Neuron (in vitro differentiated cells): ENCODE results near the gene OR8J1.
"Not testable (repeated sequence)": the region's sequence is repeated elsewhere in the genome, so short reads cannot be mapped to it uniquely, and the experiment has no call there.

ENCODE experiments used
- H2AFZ ChIP-seq: one replicate; pipeline ENCODE4 v1.6.1; 2013; ENCODE audit warnings: low read depth, mild to moderate bottlenecking, inconsistent platforms, low read length, moderate library complexity
- H3K27me3 ChIP-seq: one replicate; pipeline ENCODE4 v1.6.1; 2013; ENCODE audit warnings: low read length; ENCODE audit not compliant: insufficient read depth
- H3K36me3 ChIP-seq: one replicate; pipeline ENCODE4 v1.6.1; 2013; ENCODE audit warnings: low read length; ENCODE audit not compliant: insufficient read depth
- H3K4me1 ChIP-seq: one replicate; pipeline ENCODE4 v1.6.1; 2013; ENCODE audit warnings: low read length; ENCODE audit not compliant: insufficient read depth
- H3K4me3 ChIP-seq: 2 replicates; pipeline ENCODE4 v1.5.1; 2013; ENCODE audit warnings: mild to moderate bottlenecking, low read length, moderate library complexity
- H3K9me3 ChIP-seq: one replicate; pipeline ENCODE4 v1.6.1; 2013; ENCODE audit warnings: low read length

Gene OR8J1, protein sequence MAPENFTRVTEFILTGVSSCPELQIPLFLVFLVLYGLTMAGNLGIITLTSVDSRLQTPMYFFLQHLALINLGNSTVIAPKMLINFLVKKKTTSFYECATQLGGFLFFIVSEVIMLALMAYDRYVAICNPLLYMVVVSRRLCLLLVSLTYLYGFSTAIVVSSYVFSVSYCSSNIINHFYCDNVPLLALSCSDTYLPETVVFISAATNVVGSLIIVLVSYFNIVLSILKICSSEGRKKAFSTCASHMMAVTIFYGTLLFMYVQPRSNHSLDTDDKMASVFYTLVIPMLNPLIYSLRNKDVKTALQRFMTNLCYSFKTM

DNA sequence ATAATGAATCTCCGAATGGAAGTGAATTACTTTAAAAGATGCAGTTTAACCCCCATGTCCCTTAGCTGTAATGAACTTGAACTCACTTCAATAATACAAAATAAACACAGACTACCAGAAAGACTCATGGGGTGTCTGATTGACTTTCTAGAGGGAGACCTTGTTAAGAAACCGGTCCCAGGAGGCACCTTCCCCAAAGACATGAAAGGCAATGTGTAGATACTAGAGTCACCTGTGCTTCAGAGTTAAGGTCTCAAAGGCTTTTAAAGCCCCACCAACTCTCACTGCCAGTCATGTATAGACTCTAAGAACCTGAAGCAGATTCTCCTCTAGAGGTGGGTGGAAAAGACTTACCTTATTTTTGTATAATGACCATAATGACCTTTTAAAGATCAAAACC is at the start of gene OR8J1:
TSS of gene OR8J1 (plus strand) at position 301 of the 400 bp plus-strand sequence. CDS start 5,956 bp downstream, outside the sequence.
- no peaks in the 10 kb centered on the region for H3K4me1 ChIP-seq
- no peaks in the 10 kb centered on the region for H3K9me3 ChIP-seq
- H2AFZ ChIP-seq = no peak within 1 kb of the TSS
- H3K4me3 ChIP-seq = no peak within 1 kb of the TSS
- no peaks in the 10 kb centered on the region for H3K27me3 ChIP-seq
- H3K36me3 ChIP-seq = no peaks in the 10 kb centered on the region

DNA sequence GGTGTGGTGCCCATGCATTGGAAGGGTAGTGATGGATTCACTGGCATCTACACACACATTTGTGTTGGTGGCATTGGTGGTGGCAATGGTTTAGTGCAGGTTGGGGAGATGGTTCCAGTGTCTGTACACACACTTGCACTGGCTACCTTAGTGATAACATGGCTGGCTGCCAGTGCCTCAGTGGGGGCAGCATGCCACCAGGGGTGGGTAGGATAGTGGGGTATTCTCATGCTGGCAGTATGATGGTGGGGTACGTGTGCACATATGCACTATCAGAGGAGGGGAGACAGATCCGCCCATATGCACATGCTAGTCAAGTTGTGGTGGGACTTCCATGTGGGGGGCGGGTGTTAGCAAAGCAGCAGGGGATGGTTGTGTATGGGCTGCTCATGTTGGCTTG is 46.3 kb upstream of the OR8J1 start:
- H3K9me3 ChIP-seq = no peaks in the 10 kb centered on the region
- no peak overlapping the region for H3K4me3 ChIP-seq
- no peaks in the 10 kb centered on the region for H3K36me3 ChIP-seq
- no peaks in the 10 kb centered on the region for H3K27me3 ChIP-seq
- no peaks in the 10 kb centered on the region for H3K4me1 ChIP-seq
- H2AFZ ChIP-seq = no peak overlapping the region

DNA sequence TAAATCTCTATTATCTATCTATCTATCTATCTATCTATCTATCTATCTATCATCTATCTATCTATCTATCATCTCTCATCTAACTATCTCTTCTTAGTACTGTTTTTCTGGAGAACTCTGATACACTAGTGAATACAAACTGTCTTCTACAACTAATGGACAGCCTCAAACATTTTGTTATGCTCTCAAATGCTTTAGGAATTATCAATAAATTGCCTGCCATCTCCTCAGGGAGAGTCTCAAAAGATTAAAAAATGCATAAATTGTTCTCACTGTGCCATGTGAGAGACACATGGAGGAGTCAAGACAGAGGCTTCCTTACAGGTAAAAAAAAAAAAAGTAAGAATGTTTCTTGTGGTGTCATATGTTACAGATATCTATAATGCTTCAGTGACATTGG is 39.2 kb upstream of the OR8J1 start, which contains the start of gene OR8K3:
TSS of gene OR8K3 (plus strand) at position 301 of the 400 bp plus-strand sequence. CDS start 3,163 bp downstream, outside the sequence.
- Histone ChIP-seq H2AFZ (no peak within 1 kb of the TSS), H3K9me3 (no peaks in the 10 kb centered on the region), H3K4me3 (no peak within 1 kb of the TSS), H3K4me1 (no peaks in the 10 kb centered on the region), H3K36me3 (no peaks in the 10 kb centered on the region), H3K27me3 (no peaks in the 10 kb centered on the region)

DNA sequence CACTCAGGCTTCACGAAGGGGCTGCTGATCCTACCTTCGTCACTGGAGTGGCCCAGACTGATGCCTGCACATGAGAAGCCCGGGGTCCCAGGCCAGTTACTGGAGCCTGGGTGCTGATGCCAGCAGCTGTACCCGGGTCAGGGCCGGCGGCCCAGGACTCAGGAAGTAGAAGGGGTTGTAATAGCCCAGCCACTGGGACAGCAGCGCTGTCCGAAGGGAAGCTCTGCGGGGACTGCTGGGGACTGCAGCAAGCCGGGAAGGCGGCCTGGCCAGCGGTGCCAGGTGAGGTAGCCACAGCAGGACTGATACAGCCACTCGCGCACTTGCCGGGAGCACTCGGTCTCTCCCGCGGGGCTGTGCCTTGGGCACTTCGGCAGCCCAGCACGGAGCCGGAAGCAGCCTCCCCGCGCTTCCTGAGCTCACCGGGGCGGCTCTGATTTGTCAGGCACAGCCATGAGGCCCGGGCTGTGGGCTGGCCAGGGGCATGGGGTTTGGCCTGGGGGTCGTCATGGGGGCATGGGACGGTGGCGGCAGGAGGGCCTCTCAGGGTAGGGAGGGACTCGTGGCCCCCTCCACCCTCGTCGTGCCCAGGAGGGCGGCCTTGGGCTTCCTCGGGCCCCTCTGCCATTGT is 22.1 kb upstream of the OR8J1 start:
- H3K4me1 ChIP-seq = no peaks in the 10 kb centered on the region
- H3K4me3 ChIP-seq = no peak overlapping the region
- H3K27me3 ChIP-seq = peaks cover 3% of the 10 kb centered on the region
- H2AFZ ChIP-seq = no peak overlapping the region
- no peaks in the 10 kb centered on the region for H3K9me3 ChIP-seq
- no peaks in the 10 kb centered on the region for H3K36me3 ChIP-seq

DNA sequence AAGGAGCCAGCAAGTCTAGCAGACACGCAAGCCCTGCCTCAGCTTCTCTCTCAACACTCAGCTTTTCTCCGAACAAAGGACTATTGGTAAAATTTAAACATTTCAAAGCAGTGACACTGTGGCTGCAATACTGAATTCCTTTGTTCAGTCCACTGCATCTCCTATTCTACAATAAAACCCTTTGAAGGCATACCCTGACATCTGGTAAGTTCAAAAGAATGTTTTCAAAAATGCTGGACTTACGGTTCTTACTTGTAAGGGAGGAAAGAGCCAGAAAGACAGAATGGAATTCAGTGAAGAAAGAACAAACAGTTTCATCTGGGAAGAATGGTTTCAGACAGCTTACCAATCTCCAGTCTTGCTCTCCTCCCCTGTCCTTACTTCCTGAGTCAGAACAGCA is 20.9 kb upstream of the OR8J1 start:
- Histone ChIP-seq H3K36me3 (no peaks in the 10 kb centered on the region), H3K4me3 (no peak overlapping the region), H3K9me3 (no peaks in the 10 kb centered on the region), H3K4me1 (no peaks in the 10 kb centered on the region), H3K27me3 (peaks cover 3% of the 10 kb centered on the region), H2AFZ (no peak overlapping the region)

DNA sequence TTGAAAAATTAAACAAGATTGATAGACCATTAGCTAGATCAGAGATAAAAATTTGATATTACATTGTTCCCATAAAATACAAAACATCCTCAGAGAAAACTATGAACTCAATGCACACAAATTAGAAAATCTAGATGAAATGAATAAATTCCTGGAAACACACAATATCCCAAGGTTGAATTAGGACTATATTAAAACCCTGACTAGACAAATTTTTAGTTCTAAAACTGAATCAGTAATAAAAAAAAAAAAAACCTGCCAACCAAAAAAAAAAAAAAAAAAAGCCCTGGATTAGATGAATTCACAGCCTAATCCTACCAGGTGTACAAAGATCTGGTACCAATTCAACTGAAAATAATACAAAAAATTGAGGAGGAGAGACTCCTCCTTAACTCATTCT is 13.8 kb upstream of the OR8J1 start:
- Histone ChIP-seq H3K4me3 (no peak overlapping the region), H2AFZ (no peak overlapping the region), H3K36me3 (no peaks in the 10 kb centered on the region), H3K27me3 (no peaks in the 10 kb centered on the region), H3K9me3 (no peaks in the 10 kb centered on the region), H3K4me1 (no peaks in the 10 kb centered on the region)

DNA sequence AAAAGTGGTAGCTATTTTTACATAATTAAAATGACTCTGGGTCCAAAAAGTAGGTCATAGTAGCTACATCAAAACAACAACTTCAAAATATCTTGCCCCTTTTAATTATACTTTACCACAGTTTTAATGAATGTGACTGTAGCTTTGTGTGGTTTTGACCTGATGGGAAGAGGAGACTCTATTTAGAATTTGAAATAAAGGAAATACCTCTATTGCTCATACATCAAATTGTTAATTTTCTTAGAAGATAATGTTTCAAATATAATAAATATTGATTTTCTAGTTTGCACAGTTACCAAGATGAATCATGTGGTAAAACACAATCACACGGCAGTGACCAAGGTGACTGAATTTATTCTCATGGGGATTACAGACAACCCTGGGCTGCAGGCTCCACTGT is 8.4 kb upstream of the OR8J1 start, which contains the start of gene OR8K1:
TSS of gene OR8K1 (plus strand) at position 301 of the 400 bp plus-strand sequence. CDS start at position 301, 0 bp downstream.
- H2AFZ ChIP-seq = no peak within 1 kb of the TSS
- H3K4me3 ChIP-seq = no peak within 1 kb of the TSS
- no peaks in the 10 kb centered on the region for H3K27me3 ChIP-seq
- no peaks in the 10 kb centered on the region for H3K36me3 ChIP-seq
- no peaks in the 10 kb centered on the region for H3K9me3 ChIP-seq
- no peaks in the 10 kb centered on the region for H3K4me1 ChIP-seq

DNA sequence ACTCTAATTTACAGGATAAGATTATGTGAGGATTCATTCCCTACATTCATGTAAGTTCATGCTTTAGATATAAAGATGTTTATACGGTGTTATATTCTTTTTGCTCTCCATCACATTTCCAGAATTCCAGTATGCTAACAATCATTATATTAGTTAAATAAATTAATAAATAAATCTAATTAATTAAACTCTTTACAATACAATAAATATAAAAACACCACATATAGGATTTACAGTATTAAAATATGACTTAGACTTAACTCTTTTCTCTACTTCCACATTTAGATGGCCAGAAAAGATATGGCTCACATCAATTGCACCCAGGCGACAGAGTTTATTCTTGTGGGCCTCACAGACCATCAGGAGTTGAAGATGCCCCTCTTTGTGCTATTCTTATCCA is 21.2 kb downstream of the OR8J1 start, which contains the start of gene OR8U1:
TSS of gene OR8U1 (plus strand) at position 301 of the 400 bp plus-strand sequence. CDS start at position 301, 0 bp downstream.
- H3K9me3 ChIP-seq = no peaks in the 10 kb centered on the region
- H2AFZ ChIP-seq = no peak within 1 kb of the TSS

DNA sequence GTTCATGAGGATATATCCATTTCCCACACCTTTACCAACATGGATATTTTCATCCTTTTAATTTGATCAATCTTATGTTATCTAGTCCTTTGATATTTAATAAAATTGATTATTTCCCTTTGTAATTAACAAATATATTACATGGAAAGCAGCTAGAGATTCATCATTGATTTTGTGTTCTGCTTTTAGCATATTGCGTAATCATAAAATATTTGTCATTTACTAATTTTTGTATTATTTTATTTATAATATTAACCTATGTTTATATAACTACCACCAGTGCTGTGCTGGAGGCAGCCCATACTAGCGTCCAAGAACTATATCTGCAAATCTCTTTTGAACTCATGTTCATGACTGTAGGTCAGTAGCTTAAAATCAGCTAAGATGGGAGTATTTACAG is 26.0 kb downstream of the OR8J1 start:
- H3K27me3 ChIP-seq = no peaks in the 10 kb centered on the region
- no peak overlapping the region for H3K4me3 ChIP-seq
- no peaks in the 10 kb centered on the region for H3K36me3 ChIP-seq
- no peaks in the 10 kb centered on the region for H3K4me1 ChIP-seq
- H3K9me3 ChIP-seq = no peaks in the 10 kb centered on the region
- no peak overlapping the region for H2AFZ ChIP-seq

More for the DNA sequence above, 21.2 kb downstream of the OR8J1 start, which contains the start of gene OR8U1:
- Histone ChIP-seq H3K36me3 (no peaks in the 10 kb centered on the region), H3K4me1 (no peaks in the 10 kb centered on the region), H3K27me3 (no peaks in the 10 kb centered on the region), H3K4me3 (no peak within 1 kb of the TSS)

DNA sequence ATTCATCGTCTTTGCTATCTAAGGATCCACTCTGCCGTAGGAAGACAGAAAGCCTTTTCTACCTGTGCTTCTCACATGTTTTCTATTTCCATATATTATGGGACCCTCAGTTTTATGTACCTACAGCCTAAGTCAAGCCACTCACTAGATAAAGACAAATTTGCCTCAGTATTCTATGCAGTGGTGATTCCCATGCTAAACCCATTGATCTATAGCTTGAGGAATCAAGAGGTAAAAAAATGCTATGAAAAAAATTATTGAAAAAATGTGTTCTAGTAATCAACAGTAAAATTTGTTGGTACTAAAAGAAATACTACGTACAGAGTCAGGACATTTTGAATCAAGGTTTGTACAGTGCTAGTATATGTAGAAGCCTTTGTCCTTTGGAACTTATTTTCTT is 40.3 kb downstream of the OR8J1 start:
- Histone ChIP-seq H3K36me3 (no peaks in the 10 kb centered on the region), H3K27me3 (no peaks in the 10 kb centered on the region), H3K4me1 (no peaks in the 10 kb centered on the region), H3K9me3 (no peaks in the 10 kb centered on the region), H3K4me3 (no peak overlapping the region), H2AFZ (no peak overlapping the region)

DNA sequence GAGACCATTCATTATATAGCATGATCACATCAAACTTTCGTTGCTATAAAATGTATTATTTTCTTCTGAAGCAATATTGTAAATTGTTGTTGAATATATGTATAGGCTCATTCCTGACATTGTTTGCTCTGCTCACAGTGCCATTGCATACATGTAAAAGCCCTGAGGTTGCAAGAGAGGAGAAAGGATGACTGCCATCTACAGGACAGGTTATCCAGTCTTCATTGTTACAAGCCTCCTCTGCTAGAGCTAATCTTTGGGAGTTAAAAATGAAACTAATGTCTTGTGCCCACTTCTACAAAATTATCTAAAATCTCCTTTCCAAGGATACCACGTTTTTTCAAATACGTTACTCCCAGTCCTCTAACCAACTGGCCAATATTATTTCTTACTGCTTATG is 42.0 kb downstream of the OR8J1 start:
- H3K4me3 ChIP-seq = no peak overlapping the region
- no peak overlapping the region for H2AFZ ChIP-seq
- H3K27me3 ChIP-seq = no peaks in the 10 kb centered on the region
- no peaks in the 10 kb centered on the region for H3K4me1 ChIP-seq
- H3K9me3 ChIP-seq = no peaks in the 10 kb centered on the region
- H3K36me3 ChIP-seq = no peaks in the 10 kb centered on the region

DNA sequence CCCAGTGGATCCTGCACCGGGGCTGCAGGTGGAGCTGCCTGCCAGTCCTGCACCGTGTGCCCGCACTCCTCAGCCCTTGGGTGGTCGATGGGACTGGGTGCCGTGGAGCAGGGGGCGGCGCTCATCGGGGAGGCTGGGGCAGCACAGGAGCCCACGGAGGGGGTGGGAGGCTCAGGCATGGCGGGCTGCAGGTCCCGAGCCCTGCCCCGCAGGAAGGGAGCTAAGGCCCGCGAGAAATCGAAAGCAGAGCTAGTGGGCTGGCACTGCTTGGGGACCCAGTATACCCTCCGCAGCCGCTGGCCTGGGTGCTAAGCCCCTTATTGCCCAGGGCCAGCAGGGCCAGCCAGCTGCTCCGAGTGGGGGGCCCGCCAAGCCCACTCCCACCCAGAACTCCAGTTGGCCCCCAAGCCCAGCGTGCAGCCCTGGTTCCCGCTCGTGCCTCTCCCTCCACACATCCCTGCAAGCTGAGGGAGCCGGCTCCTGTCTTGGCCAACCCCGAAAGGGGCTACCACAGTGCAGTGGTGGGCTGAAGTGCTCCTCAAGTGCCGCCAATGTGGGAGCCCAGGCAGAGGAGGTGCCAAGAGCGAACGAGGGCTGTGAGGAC is 47.9 kb downstream of the OR8J1 start:
- H3K36me3 ChIP-seq, H3K4me3 ChIP-seq, H2AFZ ChIP-seq: not testable (repeated sequence)

DNA sequence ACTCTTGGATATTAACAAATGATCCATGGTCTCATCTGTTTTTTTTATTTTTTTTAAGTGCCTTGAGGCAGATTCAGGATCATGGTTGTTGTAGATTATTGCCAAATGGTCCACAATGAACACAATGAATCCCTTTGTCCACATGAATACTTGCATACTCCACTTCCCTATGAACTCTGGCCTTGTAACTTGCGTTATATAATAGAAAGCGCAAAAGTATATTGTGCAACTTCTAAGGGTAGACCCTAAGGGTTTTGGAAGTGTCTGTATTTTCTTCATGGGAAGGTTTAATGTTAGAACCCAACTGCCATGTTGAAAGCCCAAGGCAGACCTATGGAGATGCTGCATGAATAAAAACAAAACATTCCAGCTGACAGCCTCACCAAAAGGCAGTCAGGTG is 50.3 kb downstream of the OR8J1 start:
- H3K9me3 ChIP-seq = no peaks in the 10 kb centered on the region

More for the DNA sequence above, 47.9 kb downstream of the OR8J1 start:
- H3K4me1 ChIP-seq, H3K27me3 ChIP-seq, H3K9me3 ChIP-seq: not testable (repeated sequence)

More for the DNA sequence above, 50.3 kb downstream of the OR8J1 start:
- Histone ChIP-seq H2AFZ (no peak overlapping the region), H3K4me3 (no peak overlapping the region), H3K36me3 (no peaks in the 10 kb centered on the region), H3K27me3 (no peaks in the 10 kb centered on the region), H3K4me1 (no peaks in the 10 kb centered on the region)
